ENCODE data around the gene DRAM2. TPM values are rescaled to one million over a fixed set of nuclear protein-coding genes. Genes with fewer than 3 reads are reported as not detected.

DRAM2 gene
- total and polyA plus RNA-seq, 2 of the 13 experiments (the other 11 are each of a cell fraction or from before 2014, with no cell fraction given): 33.2 to 123 TPM

GRCh38 chr1:111139956-111140679 is at the start of gene DRAM2, which contains the start of gene CEPT1 (continued):
- TF ChIP-seq ATAD3A (CRISPR knock-in tag; IDR thresholded peaks at IDR 0.05): no peak
- TF ChIP-seq HDAC6 (IDR thresholded peaks at IDR 0.05; ENCODE audit: low read depth, low read length): no peak
- TF ChIP-seq RAD21 (CRISPR knock-in tag; IDR thresholded peaks at IDR 0.05): 0 out of 2 replicates have a peak, but pooled peaks have one; percentile 9
- TF ChIP-seq GATAD1 (CRISPR knock-in tag; IDR thresholded peaks at IDR 0.05): peak; percentile 92
- TF ChIP-seq PCBP1 (IDR thresholded peaks at IDR 0.05; ENCODE audit: borderline replicate concordance, low read depth, low read length): no peak
- TF ChIP-seq NRL (CRISPR knock-in tag; IDR thresholded peaks at IDR 0.05; ENCODE audit: borderline replicate concordance): peak; percentile 63; the same call in 1 of the 2 replicates
- TF ChIP-seq, protein P1, sequence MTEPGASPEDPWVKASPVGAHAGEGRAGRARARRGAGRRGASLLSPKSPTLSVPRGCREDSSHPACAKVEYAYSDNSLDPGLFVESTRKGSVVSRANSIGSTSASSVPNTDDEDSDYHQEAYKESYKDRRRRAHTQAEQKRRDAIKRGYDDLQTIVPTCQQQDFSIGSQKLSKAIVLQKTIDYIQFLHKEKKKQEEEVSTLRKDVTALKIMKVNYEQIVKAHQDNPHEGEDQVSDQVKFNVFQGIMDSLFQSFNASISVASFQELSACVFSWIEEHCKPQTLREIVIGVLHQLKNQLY (CRISPR knock-in tag; IDR thresholded peaks at IDR 0.05): no peak
- TF ChIP-seq, protein P2, sequence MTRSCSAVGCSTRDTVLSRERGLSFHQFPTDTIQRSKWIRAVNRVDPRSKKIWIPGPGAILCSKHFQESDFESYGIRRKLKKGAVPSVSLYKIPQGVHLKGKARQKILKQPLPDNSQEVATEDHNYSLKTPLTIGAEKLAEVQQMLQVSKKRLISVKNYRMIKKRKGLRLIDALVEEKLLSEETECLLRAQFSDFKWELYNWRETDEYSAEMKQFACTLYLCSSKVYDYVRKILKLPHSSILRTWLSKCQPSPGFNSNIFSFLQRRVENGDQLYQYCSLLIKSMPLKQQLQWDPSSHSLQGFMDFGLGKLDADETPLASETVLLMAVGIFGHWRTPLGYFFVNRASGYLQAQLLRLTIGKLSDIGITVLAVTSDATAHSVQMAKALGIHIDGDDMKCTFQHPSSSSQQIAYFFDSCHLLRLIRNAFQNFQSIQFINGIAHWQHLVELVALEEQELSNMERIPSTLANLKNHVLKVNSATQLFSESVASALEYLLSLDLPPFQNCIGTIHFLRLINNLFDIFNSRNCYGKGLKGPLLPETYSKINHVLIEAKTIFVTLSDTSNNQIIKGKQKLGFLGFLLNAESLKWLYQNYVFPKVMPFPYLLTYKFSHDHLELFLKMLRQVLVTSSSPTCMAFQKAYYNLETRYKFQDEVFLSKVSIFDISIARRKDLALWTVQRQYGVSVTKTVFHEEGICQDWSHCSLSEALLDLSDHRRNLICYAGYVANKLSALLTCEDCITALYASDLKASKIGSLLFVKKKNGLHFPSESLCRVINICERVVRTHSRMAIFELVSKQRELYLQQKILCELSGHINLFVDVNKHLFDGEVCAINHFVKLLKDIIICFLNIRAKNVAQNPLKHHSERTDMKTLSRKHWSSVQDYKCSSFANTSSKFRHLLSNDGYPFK (CRISPR knock-in tag; IDR thresholded peaks at IDR 0.05; ENCODE audit: borderline replicate concordance): 0 out of 2 replicates have a peak, but pooled peaks have one; percentile 74
- no peak for TF ChIP-seq ZSCAN30 (CRISPR knock-in tag; IDR thresholded peaks at IDR 0.05)
- TF ChIP-seq TAF15 (IDR thresholded peaks at IDR 0.05; ENCODE audit: low read depth, low read length, poor library complexity, severe bottlenecking): peak; percentile 49
- TF ChIP-seq, protein P3, sequence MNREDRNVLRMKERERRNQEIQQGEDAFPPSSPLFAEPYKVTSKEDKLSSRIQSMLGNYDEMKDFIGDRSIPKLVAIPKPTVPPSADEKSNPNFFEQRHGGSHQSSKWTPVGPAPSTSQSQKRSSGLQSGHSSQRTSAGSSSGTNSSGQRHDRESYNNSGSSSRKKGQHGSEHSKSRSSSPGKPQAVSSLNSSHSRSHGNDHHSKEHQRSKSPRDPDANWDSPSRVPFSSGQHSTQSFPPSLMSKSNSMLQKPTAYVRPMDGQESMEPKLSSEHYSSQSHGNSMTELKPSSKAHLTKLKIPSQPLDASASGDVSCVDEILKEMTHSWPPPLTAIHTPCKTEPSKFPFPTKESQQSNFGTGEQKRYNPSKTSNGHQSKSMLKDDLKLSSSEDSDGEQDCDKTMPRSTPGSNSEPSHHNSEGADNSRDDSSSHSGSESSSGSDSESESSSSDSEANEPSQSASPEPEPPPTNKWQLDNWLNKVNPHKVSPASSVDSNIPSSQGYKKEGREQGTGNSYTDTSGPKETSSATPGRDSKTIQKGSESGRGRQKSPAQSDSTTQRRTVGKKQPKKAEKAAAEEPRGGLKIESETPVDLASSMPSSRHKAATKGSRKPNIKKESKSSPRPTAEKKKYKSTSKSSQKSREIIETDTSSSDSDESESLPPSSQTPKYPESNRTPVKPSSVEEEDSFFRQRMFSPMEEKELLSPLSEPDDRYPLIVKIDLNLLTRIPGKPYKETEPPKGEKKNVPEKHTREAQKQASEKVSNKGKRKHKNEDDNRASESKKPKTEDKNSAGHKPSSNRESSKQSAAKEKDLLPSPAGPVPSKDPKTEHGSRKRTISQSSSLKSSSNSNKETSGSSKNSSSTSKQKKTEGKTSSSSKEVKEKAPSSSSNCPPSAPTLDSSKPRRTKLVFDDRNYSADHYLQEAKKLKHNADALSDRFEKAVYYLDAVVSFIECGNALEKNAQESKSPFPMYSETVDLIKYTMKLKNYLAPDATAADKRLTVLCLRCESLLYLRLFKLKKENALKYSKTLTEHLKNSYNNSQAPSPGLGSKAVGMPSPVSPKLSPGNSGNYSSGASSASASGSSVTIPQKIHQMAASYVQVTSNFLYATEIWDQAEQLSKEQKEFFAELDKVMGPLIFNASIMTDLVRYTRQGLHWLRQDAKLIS (CRISPR knock-in tag; IDR thresholded peaks at IDR 0.05): no peak
- TF ChIP-seq TSC22D2 (CRISPR knock-in tag; IDR thresholded peaks at IDR 0.05; ENCODE audit: borderline replicate concordance): no peak
- peak; percentile 59; the same call in 1 of the 2 replicates for TF ChIP-seq ZNF337 (CRISPR knock-in tag; IDR thresholded peaks at IDR 0.05; ENCODE audit: borderline replicate concordance, low read depth)
- TF ChIP-seq, protein P4, sequence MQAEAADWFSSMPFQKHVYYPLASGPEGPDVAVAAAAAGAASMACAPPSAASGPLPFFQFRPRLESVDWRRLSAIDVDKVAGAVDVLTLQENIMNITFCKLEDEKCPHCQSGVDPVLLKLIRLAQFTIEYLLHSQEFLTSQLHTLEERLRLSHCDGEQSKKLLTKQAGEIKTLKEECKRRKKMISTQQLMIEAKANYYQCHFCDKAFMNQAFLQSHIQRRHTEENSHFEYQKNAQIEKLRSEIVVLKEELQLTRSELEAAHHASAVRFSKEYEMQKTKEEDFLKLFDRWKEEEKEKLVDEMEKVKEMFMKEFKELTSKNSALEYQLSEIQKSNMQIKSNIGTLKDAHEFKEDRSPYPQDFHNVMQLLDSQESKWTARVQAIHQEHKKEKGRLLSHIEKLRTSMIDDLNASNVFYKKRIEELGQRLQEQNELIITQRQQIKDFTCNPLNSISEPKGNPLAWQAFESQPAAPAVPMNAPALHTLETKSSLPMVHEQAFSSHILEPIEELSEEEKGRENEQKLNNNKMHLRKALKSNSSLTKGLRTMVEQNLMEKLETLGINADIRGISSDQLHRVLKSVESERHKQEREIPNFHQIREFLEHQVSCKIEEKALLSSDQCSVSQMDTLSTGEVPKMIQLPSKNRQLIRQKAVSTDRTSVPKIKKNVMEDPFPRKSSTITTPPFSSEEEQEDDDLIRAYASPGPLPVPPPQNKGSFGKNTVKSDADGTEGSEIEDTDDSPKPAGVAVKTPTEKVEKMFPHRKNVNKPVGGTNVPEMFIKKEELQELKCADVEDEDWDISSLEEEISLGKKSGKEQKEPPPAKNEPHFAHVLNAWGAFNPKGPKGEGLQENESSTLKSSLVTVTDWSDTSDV (CRISPR knock-in tag; IDR thresholded peaks at IDR 0.05): peak; percentile 18; the same call in 1 of the 2 replicates
- peak; percentile 20; the same call in 1 of the 2 replicates for TF ChIP-seq E2F1 (CRISPR knock-in tag; IDR thresholded peaks at IDR 0.05)
